Stimulated activated CD4-positive, alpha-beta T cell treated with anti-CD3 and anti-CD28 coated beads, Interleukin-15, amount 100 ng/mL, for 1 hour (primary cell): ENCODE measurements around the gene NDST4.

ENCODE experiments used
- DNase-seq, 2 donors: peaks; one replicate each; pipeline ENCODE4 v3.0.0-alpha.2; 2020; ENCODE audit warnings: low read depth in 1 of 2, low spot score in 1 of 2

The NDST4 gene

DNA sequence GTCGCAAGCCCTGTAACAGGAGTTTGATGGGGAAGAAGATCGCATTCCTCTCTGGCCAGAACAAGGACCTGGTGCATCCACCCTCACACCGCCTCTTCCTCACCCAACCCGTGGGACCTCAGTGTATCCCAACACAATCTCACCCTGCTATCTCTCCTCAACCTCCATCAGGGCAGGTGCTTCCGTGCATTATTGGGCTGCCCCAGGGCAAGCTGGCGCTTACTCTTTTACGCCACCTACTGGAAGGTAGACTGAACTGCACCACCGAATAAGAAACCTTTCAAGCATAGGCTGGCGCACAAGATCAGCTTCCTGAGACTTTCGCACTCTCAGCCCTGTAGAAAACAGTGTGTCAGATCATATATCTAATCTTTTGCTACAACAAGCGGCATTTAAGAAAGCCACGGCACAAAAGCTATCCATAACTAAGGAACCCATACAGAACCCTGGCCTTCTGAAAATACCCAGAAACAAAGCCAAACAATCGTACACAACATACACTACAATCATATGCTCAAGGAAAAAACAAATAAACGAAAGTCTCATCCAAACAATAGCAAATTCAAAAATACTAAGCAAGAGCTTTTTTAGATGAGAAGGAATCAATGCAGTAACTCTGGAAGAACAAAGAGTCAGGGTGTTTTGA, 305.5 kb downstream of the NDST4 start:
- no peak for DNase-seq

DNA sequence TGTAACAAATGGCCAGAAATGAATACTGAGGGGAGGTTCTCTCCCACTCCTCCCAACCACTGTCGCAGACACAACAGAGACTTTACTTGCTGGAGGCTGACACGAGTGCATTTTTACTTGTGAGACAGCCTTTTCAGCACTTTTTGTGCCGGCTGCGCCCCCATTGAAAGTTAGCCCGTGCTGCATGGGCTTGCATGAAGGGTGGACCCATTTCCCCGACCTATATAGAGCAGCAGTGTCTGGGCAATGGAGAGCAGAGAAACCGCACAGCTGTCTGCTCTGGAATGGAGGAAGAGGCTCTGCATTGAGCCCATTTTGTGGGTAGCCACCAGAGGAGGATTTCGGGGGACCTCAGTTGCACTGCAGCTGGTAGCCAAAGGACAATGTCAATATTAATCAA, 306.1 kb downstream of the NDST4 start:
- no peak for DNase-seq

DNA sequence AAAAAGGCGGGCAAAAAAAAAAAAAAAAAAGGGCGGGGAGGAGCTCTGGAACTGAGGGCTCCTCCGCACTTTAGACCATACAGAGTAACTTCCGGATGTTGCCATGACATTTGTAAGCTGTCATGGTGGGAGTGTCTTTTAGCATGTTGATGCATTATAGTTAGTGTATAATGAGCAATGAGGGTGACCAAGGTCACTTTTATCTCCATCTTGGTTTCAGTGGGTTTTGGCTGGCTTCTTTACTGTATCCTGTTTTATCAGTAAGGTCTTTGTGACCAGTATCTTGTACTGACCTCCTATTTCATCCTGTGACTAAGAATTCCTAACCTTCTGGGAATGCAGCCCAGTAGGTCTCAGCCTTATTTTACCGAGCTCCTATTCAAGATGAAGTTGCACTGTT, 321.4 kb downstream of the NDST4 start:
- no peak for DNase-seq

DNA sequence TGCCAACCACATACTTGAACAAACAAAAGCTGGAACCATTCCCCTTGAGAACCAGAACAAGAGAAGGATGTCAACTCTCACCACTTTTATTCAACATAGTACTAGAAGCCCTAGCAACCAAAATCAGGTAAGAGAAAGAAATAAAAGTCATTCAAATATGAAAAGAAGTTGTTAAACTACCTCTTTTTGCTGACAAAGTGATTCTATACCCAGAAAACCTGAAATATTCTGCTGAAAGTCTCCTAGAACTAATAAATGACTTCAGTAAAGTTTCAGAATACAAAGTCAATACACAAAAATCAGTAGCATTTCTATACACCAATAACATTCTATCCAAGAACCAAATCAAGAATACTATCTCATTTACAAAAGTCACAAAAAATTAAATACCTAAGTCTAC, 327.9 kb downstream of the NDST4 start:
- DNase-seq, result no peak

DNA sequence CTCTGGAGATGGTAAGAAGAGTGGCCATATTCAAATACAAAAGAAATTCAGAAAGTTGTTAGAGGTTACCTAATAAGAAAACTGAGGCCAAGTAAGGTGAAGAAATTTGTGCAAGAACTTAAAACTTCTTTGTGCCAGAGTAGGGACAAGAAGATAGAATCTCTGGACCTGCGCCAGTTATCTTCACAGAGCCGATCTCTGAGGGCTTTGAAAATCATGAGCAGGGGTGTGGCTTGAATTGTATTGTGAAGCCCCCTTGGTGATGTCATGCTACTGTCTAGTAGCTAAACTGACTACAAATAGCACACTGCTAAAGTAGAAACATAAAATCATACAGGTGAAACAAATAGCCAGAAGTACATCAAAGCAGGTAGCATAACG, 330.2 kb downstream of the NDST4 start:
- no peak for DNase-seq

DNA sequence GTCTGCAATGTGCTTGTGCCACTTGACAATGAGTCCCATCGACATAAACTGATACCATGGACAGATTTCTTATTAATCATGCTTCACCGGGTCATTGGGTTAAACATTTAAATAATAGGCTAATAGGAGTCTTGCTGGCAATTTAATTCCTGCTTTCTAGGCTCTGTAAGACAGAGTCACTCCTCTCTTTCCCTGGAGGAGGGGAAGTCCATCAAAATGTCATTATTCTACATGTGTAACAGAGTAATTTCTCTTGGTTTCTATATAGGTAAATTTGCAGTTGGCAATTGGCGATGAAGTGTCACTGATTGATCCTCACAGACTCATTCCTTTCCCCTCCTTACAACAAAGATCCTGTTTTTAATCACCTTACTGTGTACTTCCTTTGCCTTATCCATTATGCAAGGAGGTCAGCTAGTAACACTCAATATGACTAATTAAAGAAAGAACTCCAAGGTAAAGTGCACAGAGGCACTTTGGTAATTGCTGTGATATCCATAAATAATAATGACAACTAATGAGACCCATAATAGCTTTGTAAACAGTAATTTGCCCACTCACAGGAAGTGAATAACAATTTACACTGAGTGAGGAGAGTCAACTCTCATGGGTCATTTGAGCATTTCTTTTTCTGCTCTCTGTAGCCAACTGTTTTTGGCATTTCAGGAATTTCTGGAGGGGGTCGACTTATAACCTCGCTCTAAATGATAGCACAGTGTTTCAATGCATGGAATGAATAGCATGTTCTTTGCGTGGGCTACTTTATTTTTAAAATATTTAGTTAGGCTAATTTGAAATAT, 330.8 kb downstream of the NDST4 start:
- DNase-seq, result no peak

DNA sequence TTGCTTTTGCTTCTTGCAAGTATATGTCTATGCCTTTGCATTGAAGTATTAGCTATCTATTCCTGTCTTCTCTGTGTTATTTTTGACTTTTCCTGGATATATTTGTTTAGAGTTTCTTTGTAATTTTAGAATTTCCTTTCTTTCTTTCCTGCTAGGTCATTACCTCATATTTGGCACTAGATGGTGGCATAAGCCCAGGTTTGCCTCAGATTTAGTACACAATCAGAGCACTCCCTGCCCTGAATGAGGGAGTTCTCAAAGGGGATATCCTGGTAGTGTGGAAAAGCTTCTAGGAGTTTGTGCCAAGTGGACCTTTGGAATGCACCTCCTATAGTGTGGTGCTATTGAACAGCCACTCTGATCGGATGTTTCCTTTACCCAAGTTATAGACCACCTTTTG, 333.2 kb downstream of the NDST4 start:
- no peak for DNase-seq
